A204.1 (cell line): ENCODE data around the gene RAB7A.

ENCODE experiments used
- FAIRE-seq: peaks from 2 replicates; lab custom pipeline; 2012; peaks lifted over from hg19 to GRCh38; lab: Jason Lieb, UNC

The RAB7A gene

GRCh38 chr3:128794067-128794768, 68.2 kb downstream of the RAB7A start:
- no peak for FAIRE-seq

- FAIRE-seq = no peak
Observed at GRCh38 chr3:128794770-128795649, 69.0 kb downstream of the RAB7A start.

GRCh38 chr3:128799653-128800052, 73.7 kb downstream of the RAB7A start:
- FAIRE-seq = no peak

- FAIRE-seq = no peak
Observed at GRCh38 chr3:128800241-128801187, 74.5 kb downstream of the RAB7A start.

- no peak for FAIRE-seq
Observed at GRCh38 chr3:128801779-128802380, 75.9 kb downstream of the RAB7A start.

- no peak for FAIRE-seq
Observed at GRCh38 chr3:128803307-128803706, 77.3 kb downstream of the RAB7A start.

- FAIRE-seq = peak; percentile 56
Observed at GRCh38 chr3:128804017-128804810, 78.2 kb downstream of the RAB7A start.

- FAIRE-seq = no peak
Observed at GRCh38 chr3:128804811-128805155, 78.8 kb downstream of the RAB7A start.

- no peak for FAIRE-seq
Observed at GRCh38 chr3:128805772-128806171, 79.8 kb downstream of the RAB7A start.

- no peak for FAIRE-seq
Observed at GRCh38 chr3:128806588-128806987, 80.6 kb downstream of the RAB7A start.

- FAIRE-seq = no peak
Observed at GRCh38 chr3:128807186-128807830, 81.3 kb downstream of the RAB7A start.

GRCh38 chr3:128808672-128809071, 82.7 kb downstream of the RAB7A start:
- no peak for FAIRE-seq

- no peak for FAIRE-seq
Observed at GRCh38 chr3:128813097-128813496, 87.1 kb downstream of the RAB7A start.

- FAIRE-seq = no peak
Observed at GRCh38 chr3:128814060-128814459, 88.1 kb downstream of the RAB7A start.

GRCh38 chr3:128814519-128815317, 88.7 kb downstream of the RAB7A start:
- FAIRE-seq = no peak

- FAIRE-seq = no peak
Observed at GRCh38 chr3:128815318-128816064, 89.5 kb downstream of the RAB7A start.

GRCh38 chr3:128818186-128818787, 92.3 kb downstream of the RAB7A start:
- FAIRE-seq = no peak

GRCh38 chr3:128820252-128820839, 94.4 kb downstream of the RAB7A start:
- FAIRE-seq = no peak
